Colonic mucosa (tissue), 4 donors: Measurements from ENCODE around the gene COX15. TPM values are rescaled to one million over a fixed set of nuclear protein-coding genes. Genes with fewer than 3 reads are reported as not detected.
"Not testable (repeated sequence)": the region's sequence is repeated elsewhere in the genome, so short reads cannot be mapped to it uniquely, and the experiment has no call there.

Experiments
- DNase-seq: peaks from one replicate; pipeline ENCODE4 v3.0.0-alpha.2; 2020
- H3K27ac ChIP-seq: fragments of 200-600 bp; one replicate; pipeline ENCODE4 v1.8.0; 2021
- H3K27me3 ChIP-seq: fragments of 200-600 bp; one replicate; pipeline ENCODE4 v1.8.0; 2021
- H3K36me3 ChIP-seq: fragments of 200-600 bp; one replicate; pipeline ENCODE4 v1.8.0; 2021
- H3K4me1 ChIP-seq: fragments of 200-600 bp; one replicate; pipeline ENCODE4 v1.8.0; 2021; ENCODE audit warnings: mild to moderate bottlenecking
- H3K4me3 ChIP-seq: fragments of 200-600 bp; one replicate; pipeline ENCODE4 v1.8.0; 2021
- H3K9ac ChIP-seq, 2 donors: one replicate each; pipeline ENCODE4 v1.7.0; 2013; ENCODE audit warnings: control low read depth in 2 of 2, low read depth in 2 of 2, low read length in 2 of 2
- H3K9me3 ChIP-seq: fragments of 200-600 bp; one replicate; pipeline ENCODE4 v1.8.0; 2021
- intact Hi-C: fragments of 100-400 bp; cut with DNase I; formaldehyde crosslinking; loops from one replicate; pipeline ENCODE4 v1.14.1; 2022
- total RNA-seq, 2 donors: library from RNA; stranded (reverse); fragmentation: NEBNext Ultra II Directional in 1 of 2; extraction: Animal tissue kit (Norgen Biotek cat#: 25700) in 1 of 2; gene quantifications; one replicate each; pipeline ENCODE4 v1.2.1, GENCODE V29; 2021
- TF ChIP-seq, protein P1 (sequence below): fragments of 200-600 bp; IDR thresholded peaks from one replicate; pipeline ENCODE4 v1.8.0; 2022; ENCODE audit warnings: antibody characterized with exemption, mild to moderate bottlenecking
- donor health status: healthy.
- donor health status: DM: no; HTN: no; CAD: no.
- donor health status: DM: no; HTN: no; CAD: no.

COX15 gene
- total RNA-seq, 2 donors from 2014 or later, result 48.1 to 50.1 TPM

- intact Hi-C loops, result no loop called here
- H3K36me3 ChIP-seq, result peaks cover 8% of the 10 kb centered on the region
Measured at GRCh38 chr10:99740933-99741559, 9.1 kb upstream of the COX15 start.

DNA sequence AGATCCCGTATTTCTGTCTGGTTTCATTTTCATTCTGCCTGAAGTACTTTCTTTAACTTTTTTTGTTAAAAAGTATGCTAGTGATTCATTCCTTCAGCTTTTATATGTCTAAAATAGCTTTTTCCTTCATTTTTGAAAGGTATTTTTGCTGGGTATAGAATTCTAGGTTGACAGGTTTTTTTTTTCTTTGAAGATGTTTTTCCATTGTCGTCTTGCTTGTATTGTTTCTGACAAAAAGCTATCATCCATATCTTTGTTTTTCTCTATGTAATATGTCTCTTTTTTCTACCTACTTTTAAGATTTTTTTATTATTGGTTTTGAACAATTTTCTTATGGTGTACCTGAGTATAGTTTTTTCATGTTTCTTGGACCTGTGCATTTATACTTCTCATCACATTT lies 8.3 kb upstream of the COX15 start:
- no peak overlapping the region for H3K27ac ChIP-seq
- H3K9me3 ChIP-seq, result no peaks in the 10 kb centered on the region
- H3K36me3 ChIP-seq, result peaks cover 8% of the 10 kb centered on the region
- no peak for DNase-seq
- H3K4me3 ChIP-seq, result no peak overlapping the region
- TF ChIP-seq, protein P1, sequence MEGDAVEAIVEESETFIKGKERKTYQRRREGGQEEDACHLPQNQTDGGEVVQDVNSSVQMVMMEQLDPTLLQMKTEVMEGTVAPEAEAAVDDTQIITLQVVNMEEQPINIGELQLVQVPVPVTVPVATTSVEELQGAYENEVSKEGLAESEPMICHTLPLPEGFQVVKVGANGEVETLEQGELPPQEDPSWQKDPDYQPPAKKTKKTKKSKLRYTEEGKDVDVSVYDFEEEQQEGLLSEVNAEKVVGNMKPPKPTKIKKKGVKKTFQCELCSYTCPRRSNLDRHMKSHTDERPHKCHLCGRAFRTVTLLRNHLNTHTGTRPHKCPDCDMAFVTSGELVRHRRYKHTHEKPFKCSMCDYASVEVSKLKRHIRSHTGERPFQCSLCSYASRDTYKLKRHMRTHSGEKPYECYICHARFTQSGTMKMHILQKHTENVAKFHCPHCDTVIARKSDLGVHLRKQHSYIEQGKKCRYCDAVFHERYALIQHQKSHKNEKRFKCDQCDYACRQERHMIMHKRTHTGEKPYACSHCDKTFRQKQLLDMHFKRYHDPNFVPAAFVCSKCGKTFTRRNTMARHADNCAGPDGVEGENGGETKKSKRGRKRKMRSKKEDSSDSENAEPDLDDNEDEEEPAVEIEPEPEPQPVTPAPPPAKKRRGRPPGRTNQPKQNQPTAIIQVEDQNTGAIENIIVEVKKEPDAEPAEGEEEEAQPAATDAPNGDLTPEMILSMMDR, result no peak
- H3K27me3 ChIP-seq, result no peaks in the 10 kb centered on the region
- H3K4me1 ChIP-seq, result no peaks in the 10 kb centered on the region
- intact Hi-C loops, result no loop called here
- H3K9ac ChIP-seq, result no peak overlapping the region

More at GRCh38 chr10:99740933-99741559, 9.1 kb upstream of the COX15 start:
- H3K4me1 ChIP-seq, result no peaks in the 10 kb centered on the region
- TF ChIP-seq, protein P1, result no peak
- no peaks in the 10 kb centered on the region for H3K9me3 ChIP-seq
- H3K27ac ChIP-seq, result no peak overlapping the region
- DNase-seq, result no peak
- H3K4me3 ChIP-seq, result no peak overlapping the region
- H3K9ac ChIP-seq, result no peak overlapping the region
- no peaks in the 10 kb centered on the region for H3K27me3 ChIP-seq

DNA sequence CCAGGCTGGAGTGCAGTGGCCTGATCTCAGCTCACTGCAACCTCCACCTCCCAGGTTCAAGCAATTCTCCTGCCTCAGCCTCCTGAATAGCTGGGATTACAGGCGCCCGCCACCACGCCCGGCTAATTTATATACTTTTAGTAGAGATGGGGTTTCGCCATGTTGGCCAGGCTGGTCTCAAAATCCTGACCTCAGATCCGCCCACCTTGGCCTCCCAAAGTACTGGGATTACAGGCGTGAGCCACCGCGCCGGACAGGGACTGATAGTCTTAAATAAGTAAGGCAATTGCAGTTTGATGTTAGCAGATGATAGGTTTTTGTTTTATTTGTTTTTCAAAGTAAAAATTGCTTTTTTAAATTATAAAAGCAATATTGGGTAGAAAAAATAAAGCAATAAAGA lies 2.2 kb upstream of the COX15 start:
- DNase-seq, H3K4me3 ChIP-seq, H3K27ac ChIP-seq, H3K4me1 ChIP-seq, H3K27me3 ChIP-seq, H3K36me3 ChIP-seq, H3K9me3 ChIP-seq, intact Hi-C loops, H3K9ac ChIP-seq: not testable (repeated sequence)

DNA sequence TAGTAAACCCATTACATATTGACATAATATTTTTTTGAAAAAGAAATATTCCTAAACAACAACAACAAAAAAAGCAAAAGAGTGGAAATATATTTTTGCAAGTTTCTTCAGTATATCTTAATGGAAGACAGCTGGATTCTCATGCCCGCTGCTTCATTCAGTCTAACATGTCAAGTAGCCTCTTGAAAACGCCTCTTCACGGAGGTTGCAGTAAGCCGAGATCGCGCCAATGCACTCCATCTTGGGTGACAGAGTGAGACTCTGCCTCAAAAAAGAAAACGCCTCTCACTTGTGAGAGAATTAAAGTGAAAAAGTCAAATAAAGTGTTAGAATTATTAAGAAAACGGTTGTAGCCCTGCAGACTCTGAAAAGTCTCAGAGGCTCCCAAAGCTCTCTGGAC lies 1.4 kb upstream of the COX15 start:
- H3K9ac ChIP-seq, result peak overlapping the region in 1 of 2 donors; percentile 26
- intact Hi-C loops, result no loop called here
- H3K27me3 ChIP-seq, result no peaks in the 10 kb centered on the region
- peak overlapping the region; percentile 95 for H3K27ac ChIP-seq
- H3K4me1 ChIP-seq, result no peaks in the 10 kb centered on the region
- no peak for DNase-seq
- H3K9me3 ChIP-seq, result no peaks in the 10 kb centered on the region
- TF ChIP-seq, protein P1, result no peak
- H3K36me3 ChIP-seq, result no peaks in the 10 kb centered on the region
- peak overlapping the region; percentile 72 for H3K4me3 ChIP-seq

GRCh38 chr10:99731306-99732032 lies 458 bp downstream of the COX15 start:
- Histone ChIP-seq H3K27me3 (no peaks in the 10 kb centered on the region), H3K9ac (peak overlapping the region; percentile 59 to 99), H3K4me1 (no peaks in the 10 kb centered on the region), H3K36me3 (no peaks in the 10 kb centered on the region), H3K9me3 (no peaks in the 10 kb centered on the region), H3K4me3 (peak overlapping the region; percentile 72), H3K27ac (peak overlapping the region; percentile 95)
- no peak for DNase-seq
- TF ChIP-seq, protein P1, result no peak
- intact Hi-C loops, result no loop called here

GRCh38 chr10:99730026-99730425 lies 1.9 kb downstream of the COX15 start:
- TF ChIP-seq, protein P1, result no peak
- no peaks in the 10 kb centered on the region for H3K27me3 ChIP-seq
- intact Hi-C loops, result no loop called here
- no peak for DNase-seq
- no peaks in the 10 kb centered on the region for H3K36me3 ChIP-seq
- no peak overlapping the region for H3K27ac ChIP-seq
- no peaks in the 10 kb centered on the region for H3K4me1 ChIP-seq
- H3K9ac ChIP-seq, result no peak overlapping the region
- H3K9me3 ChIP-seq, result no peaks in the 10 kb centered on the region
- H3K4me3 ChIP-seq, result no peak overlapping the region
